Measurements from ENCODE around the gene BACE1-AS. TPM values are rescaled to one million over a fixed set of nuclear protein-coding genes. Genes with fewer than 3 reads are reported as not detected.

Gene BACE1-AS
- total RNA-seq, 2 donors from 2014 or later = 3.5 to 7.5 TPM

GRCh38 chr11:117327567-117328374, 36.6 kb downstream of the BACE1-AS start, which contains the start of gene CEP164:
Gene CEP164 (plus strand): TSS chr11:117327854. CDS start chr11:117338587, 10,733 bp downstream.
- peaks cover 10% of the 10 kb centered on the region for H3K4me1 Mint-ChIP-seq
- peak; percentile 98 for ATAC-seq (replicated peaks)
- H3K36me3 Mint-ChIP-seq (ENCODE audit: low read depth) = no peaks in the 10 kb centered on the region
- H3K4me3 Mint-ChIP-seq = no peak within 1 kb of the TSS
- H3K27ac Mint-ChIP-seq = no peak within 1 kb of the TSS
- H3K27me3 Mint-ChIP-seq = no peaks in the 10 kb centered on the region
- H3K9me3 Mint-ChIP-seq = no peaks in the 10 kb centered on the region

- ATAC-seq (replicated peaks) = peak; percentile 11
- Mint-ChIP-seq H3K27ac (no peak overlapping the region), H3K4me1 (peaks cover 10% of the 10 kb centered on the region), H3K36me3 (ENCODE audit: low read depth) (no peaks in the 10 kb centered on the region), H3K27me3 (no peaks in the 10 kb centered on the region), H3K4me3 (no peak overlapping the region), H3K9me3 (no peaks in the 10 kb centered on the region)
These were observed 37.3 kb downstream of the BACE1-AS start for GRCh38 chr11:117328375-117329010.

- no peak for ATAC-seq (replicated peaks)
- Mint-ChIP-seq H3K4me3 (no peak overlapping the region), H3K36me3 (ENCODE audit: low read depth) (peaks cover 18% of the 10 kb centered on the region), H3K27ac (no peak overlapping the region), H3K27me3 (no peaks in the 10 kb centered on the region), H3K4me1 (peaks cover 14% of the 10 kb centered on the region), H3K9me3 (no peaks in the 10 kb centered on the region)
These were observed 41.7 kb downstream of the BACE1-AS start for GRCh38 chr11:117332843-117333242.

GRCh38 chr11:117333917-117334316, 42.8 kb downstream of the BACE1-AS start:
- Mint-ChIP-seq H3K4me3 (no peak overlapping the region), H3K27ac (peak overlapping the region; percentile 59), H3K4me1 (peaks cover 17% of the 10 kb centered on the region), H3K9me3 (no peaks in the 10 kb centered on the region), H3K27me3 (no peaks in the 10 kb centered on the region), H3K36me3 (ENCODE audit: low read depth) (peaks cover 29% of the 10 kb centered on the region)
- ATAC-seq (replicated peaks) = no peak

GRCh38 chr11:117334896-117335295, 43.8 kb downstream of the BACE1-AS start:
- no peak overlapping the region for H3K27ac Mint-ChIP-seq
- no peaks in the 10 kb centered on the region for H3K9me3 Mint-ChIP-seq
- H3K4me1 Mint-ChIP-seq = peaks cover 15% of the 10 kb centered on the region
- H3K4me3 Mint-ChIP-seq = no peak overlapping the region
- no peaks in the 10 kb centered on the region for H3K27me3 Mint-ChIP-seq
- peaks cover 39% of the 10 kb centered on the region for H3K36me3 Mint-ChIP-seq (ENCODE audit: low read depth)
- ATAC-seq (replicated peaks) = no peak

GRCh38 chr11:117335399-117335798, 44.3 kb downstream of the BACE1-AS start:
- peaks cover 44% of the 10 kb centered on the region for H3K36me3 Mint-ChIP-seq (ENCODE audit: low read depth)

GRCh38 chr11:117337076-117337475, 45.9 kb downstream of the BACE1-AS start:
- Mint-ChIP-seq H3K36me3 (ENCODE audit: low read depth) (peaks cover 61% of the 10 kb centered on the region), H3K9me3 (no peaks in the 10 kb centered on the region), H3K27ac (peak overlapping the region; percentile 56), H3K27me3 (no peaks in the 10 kb centered on the region), H3K4me1 (peaks cover 8% of the 10 kb centered on the region), H3K4me3 (no peak overlapping the region)
- no peak for ATAC-seq (replicated peaks)

More at GRCh38 chr11:117335399-117335798, 44.3 kb downstream of the BACE1-AS start:
- no peaks in the 10 kb centered on the region for H3K27me3 Mint-ChIP-seq
- no peak overlapping the region for H3K27ac Mint-ChIP-seq
- no peaks in the 10 kb centered on the region for H3K9me3 Mint-ChIP-seq
- H3K4me1 Mint-ChIP-seq = peaks cover 11% of the 10 kb centered on the region
- no peak overlapping the region for H3K4me3 Mint-ChIP-seq
- ATAC-seq (replicated peaks) = no peak

Other genes with a start within 250 kb of the BACE1-AS start
- gene SIK3, start 192.9 kb upstream of the BACE1-AS start, total RNA-seq = 10 to 100 TPM; 41.9 to 55.7 TPM
- gene PAFAH1B2, start 147.1 kb upstream of the BACE1-AS start, total RNA-seq = 10 to 100 TPM; 53.7 to 87.6 TPM
- gene SIDT2, start 112.6 kb upstream of the BACE1-AS start, total RNA-seq = 10 to 100 TPM; 25.0 to 43.9 TPM
- 1 to 10 TPM; 5.1 to 9.6 TPM for gene TAGLN, start 92.0 kb upstream of the BACE1-AS start, total RNA-seq
- 100 to 1,000 TPM; 101 to 106 TPM for gene PCSK7, start 59.3 kb upstream of the BACE1-AS start, total RNA-seq
- gene RNF214, start 58.7 kb upstream of the BACE1-AS start, total RNA-seq = 10 to 100 TPM; 15.3 to 18.6 TPM
- gene BACE1, start 24.9 kb downstream of the BACE1-AS start, total RNA-seq = under 1 TPM; 0.16 to 0.17 TPM
- 10 to 100 TPM; 28.6 to 31.0 TPM for gene CEP164, start 36.5 kb downstream of the BACE1-AS start, total RNA-seq

All from activated T-helper 17 cell treated with anti-CD3 and anti-CD28 coated beads, Interleukin-2, amount 50 U/mL, for 72 hours (primary cell).